Dermis microvascular lymphatic vessel endothelial cell (primary cell): ENCODE results near the gene MSRB2. TPM values are rescaled to one million over a fixed set of nuclear protein-coding genes. Genes with fewer than 3 reads are reported as not detected.
A peak's percentile ranks its signal among the peaks of the same experiment; 100 is the strongest.

Experiments
- DNase-seq, 2 donors: peaks; one replicate each; pipeline versions ENCODE4 v3.0.0 to v3.0.0-alpha.2; 2010; ENCODE audit warnings: low read depth in 2 of 2
- total RNA-seq: library from RNA; depleted of rRNA; stranded (reverse); fragments of >200 nt; gene quantifications from 2 replicates; pipeline ENCODE4 v1.2.1, GENCODE V29; 2014

MSRB2 gene
- total RNA-seq, 1 donor from 2014 or later: 9.0 TPM

GRCh38 chr10:23111517-23112286, 16.3 kb downstream of the MSRB2 start:
- no peak for DNase-seq

DNA sequence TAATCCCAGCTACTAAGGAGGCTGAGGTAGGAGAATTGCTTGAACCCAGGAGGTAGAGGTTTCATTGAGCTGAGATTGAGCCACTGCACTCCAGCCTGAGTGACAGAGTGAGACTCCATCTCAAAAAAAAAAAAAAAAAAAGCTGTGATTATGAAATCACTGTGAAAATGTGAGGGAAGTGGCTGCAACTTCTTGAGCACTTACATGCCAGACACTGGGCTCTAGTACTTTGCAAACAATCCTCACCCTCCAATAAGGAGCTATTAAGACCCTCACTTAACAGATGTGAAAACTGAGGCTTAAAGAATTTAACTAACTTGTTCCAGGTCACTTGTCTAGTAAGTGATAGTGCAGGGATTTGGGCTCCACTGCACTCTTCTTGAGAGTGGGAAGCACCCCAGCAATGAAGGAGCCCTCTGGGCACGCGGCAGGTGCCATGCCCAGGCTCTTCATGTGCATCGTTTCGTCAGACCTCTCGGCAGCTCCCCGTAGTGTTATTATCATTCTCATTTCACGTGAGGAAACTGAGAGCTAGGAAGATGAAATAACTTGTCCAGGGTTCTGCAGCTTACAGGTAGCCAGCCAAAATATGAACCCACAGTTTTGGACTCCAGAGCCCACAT, 19.0 kb downstream of the MSRB2 start:
- DNase-seq: no peak

DNA sequence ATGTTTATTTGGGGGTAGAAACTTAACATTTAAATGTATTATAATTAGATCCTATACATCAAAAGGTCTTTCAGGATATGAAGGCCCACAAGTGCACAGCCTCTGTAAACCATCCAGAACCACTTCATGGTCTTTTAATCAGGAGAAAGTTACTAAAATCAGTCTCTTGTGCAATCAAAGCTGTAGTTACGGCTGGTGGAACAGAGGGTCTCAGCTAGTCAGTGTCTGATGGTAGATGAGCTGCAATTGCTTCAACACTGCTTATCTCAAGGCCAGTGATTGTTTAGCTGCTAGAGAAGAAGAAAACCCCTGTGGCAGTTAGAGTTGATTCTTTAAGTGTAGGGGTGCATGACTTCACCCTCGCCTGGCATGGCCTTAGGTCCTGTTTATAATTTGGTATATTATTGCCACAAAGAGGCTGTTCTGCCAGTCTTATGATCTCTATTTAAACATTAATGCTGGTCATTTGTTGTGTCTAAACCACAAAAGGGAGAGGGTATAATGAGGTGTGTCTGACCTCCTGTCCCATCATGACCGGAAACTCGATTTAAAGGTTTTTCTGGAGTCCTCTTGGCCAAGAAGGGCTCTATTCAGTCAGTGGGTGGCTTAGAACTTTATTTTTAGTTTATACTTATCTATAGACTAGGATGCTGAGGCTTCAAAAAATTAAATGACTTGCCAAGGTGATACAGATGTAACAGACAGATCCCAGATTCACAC, 21.3 kb downstream of the MSRB2 start:
- no peak for DNase-seq

- no peak for DNase-seq
Observed at GRCh38 chr10:23120001-23120934, 24.9 kb downstream of the MSRB2 start.

- DNase-seq: no peak
Observed at GRCh38 chr10:23121135-23121534, 25.8 kb downstream of the MSRB2 start.

GRCh38 chr10:23136462-23136861, 41.1 kb downstream of the MSRB2 start:
- DNase-seq: no peak

- DNase-seq: no peak
Observed at GRCh38 chr10:23139677-23140076, 44.3 kb downstream of the MSRB2 start.

GRCh38 chr10:23141995-23142394, 46.6 kb downstream of the MSRB2 start:
- no peak for DNase-seq

DNA sequence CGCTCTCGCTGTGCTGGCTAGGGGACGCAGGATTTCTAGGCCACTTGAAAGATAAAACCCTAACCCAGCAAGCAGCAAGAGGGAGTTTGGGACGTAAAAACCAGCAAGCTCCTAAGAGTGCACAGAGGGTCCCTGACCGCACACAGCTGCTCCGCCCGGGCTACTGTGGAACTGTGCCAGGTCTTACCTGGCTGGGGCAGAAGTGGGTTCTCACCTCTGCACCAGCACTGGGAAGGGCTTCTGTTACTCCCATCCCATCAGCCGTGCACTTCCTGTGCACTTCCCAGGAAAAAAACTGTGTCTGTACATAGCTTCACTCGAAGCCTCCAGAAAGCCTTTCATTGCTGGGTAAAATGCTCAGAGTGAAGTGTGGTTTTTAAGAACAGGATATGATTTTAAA, 50.9 kb downstream of the MSRB2 start:
- no peak for DNase-seq

DNA sequence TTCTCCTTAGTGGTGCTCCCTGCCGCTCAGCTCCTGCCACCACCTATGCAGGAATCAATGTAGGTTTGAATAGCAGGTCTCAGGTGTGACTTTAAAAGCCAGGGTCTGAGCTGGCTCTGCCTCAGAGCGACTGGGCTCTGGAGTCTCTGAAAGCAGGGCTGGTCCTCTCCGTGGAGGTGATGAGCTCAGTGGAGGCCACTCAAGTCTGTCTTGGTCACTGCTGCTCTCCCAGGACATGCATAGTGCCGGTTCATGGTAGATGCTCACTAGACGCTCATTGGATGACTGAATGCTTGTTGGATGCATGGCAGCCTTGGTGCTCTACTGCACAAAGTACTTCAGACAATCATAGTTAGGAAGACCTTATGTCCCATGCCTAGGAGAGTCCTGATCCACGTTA, 51.7 kb downstream of the MSRB2 start:
- no peak for DNase-seq

DNA sequence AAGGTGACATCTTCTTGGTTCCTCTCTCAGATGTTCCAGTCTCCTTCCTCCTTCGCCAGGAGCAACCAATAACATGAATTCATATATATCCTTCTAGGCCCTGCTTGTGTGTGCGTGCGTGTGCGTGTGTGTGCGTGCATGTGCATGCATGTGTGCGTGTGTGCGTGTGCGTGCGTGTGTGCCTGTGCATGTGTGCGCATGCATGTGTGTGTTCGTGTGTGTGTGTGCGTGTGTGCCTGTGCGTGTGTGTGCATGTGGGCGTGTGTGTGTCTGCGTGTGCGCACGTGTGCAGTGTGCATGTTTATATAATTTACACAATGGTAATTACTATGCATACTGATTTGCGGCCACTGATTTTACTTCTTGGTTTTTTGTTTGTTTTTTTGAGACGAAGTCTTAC, 52.8 kb downstream of the MSRB2 start:
- no peak for DNase-seq

DNA sequence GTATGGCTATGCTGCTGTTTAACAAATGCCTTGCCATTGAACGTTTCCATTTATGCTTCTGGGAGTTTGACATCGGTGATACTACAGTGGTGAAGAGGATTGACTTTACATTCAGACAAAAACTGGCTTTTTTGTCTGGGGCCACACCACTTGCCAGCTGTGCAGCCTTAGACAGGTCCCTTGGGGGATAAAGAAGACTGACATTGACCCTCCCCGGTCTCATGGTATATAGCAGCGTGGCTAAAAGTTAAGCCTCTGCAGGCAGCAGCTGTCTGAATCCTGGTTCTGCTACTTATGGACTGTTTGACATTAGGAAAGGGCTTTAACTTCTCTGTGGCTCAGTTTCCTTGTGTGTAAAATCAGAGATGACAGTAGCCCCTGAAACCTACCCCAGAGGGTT, 54.7 kb downstream of the MSRB2 start:
- DNase-seq: no peak

DNA sequence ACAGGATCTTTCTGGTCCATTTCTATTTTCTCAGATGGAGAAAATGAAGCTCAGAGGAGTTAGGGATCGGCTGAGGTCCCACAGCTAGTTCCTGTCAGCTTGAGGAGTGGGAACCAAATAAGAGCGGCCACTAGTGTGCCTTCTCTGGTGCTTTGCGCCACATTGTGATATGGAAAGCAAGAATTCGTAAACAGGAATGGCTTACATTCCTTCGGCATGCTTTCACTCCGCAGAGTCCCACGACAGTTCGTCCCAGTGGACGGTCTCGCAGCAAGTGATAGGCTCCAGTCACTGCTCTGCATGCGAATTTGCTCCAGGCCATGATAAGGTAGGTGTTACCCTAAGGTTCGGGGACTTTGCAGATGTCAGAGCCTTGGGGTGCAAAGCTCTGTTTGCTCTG, 55.2 kb downstream of the MSRB2 start:
- no peak for DNase-seq

DNA sequence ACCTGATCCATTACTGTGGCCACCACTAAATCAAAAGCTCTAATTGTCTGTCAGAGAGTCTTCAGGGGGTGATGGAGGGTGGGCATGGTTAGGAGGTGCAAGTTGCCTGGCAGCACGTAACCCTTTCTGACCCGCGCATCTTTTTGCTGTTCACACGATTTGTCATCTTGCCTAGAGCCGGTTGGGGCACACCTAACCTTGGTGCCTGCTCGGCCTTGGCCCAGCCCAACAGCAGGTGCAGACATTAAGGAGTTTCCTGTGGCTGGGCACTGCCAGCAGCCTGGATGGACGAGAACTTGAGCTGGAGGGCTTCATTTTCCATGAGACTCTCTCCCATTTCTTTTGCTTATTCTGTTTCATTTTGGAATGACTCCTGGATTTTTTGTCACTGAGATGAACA, 55.7 kb downstream of the MSRB2 start:
- no peak for DNase-seq

DNA sequence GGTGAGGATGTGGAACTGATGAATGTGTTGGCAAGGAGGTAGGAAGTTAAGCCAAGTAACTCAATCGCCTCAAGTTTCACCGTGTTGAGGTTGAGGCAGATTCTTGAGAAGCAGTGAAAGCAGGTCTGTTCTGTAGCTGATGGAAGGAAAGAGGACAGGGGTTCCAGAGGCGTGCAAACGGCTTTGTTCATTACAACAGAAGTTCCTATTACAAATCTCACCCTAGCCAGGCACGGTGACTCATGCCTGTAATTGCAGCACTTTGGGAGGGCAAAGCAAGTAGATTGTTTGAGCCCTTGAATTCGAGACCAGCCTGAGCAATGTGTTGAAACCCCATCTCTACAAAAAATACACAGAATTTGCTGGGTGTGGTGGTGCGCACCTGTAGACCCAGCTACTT, 59.8 kb downstream of the MSRB2 start:
- DNase-seq: no peak

- no peak for DNase-seq
Observed at GRCh38 chr10:23156447-23157150, 61.2 kb downstream of the MSRB2 start.

- DNase-seq: no peak
Observed at GRCh38 chr10:23157239-23157681, 61.9 kb downstream of the MSRB2 start.

DNA sequence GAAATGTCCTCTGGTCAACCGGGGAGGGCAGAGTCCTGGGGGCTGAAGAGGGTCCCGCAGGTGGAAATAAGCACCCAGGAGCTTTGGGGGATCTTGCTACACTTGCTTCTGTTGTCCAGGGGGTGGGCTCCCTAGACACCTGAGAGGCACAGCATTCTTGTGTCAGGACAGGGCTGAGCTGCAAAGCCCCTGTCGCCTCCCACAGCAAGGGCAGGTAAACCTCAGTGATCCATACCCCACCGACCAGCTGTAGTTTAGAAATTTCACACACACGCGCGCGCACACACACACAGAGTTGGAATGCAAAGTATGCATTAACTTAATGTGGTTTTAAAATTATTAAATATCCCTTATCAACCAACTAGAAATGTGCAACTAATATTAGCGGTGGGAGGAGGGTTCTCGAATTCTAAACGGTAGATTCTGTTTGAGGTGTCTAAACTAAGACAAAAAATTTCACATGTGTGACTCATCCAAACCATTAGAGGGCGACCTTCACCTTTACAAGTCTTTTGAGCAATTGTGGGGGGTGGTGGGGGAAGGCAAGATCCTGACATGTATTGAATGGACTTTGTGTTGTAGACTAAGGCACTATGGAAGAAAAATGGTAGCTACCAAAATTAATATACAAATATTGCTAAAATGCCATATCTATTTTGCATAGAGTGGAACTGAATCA, 62.5 kb downstream of the MSRB2 start:
- DNase-seq: peak; percentile 3 to 47

DNA sequence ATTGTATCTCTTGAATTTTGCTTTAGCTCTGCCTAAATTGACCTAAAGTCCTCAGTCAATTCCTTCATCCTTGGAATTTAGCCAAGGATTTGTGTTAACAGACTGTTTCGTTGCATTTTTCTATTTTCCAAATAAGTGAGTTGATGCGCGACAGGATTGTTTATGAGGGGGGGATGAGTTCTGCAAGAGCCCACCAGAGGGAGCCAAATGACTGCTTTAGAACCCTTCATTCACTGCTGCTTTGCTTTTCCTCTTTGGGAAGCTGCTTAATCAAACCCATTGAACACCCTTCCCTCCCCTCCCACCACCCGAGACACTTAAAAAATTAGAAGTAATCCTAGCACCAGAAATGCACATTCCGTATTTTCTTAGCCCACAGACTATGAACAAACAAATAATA, 63.0 kb downstream of the MSRB2 start:
- peak; percentile 42 to 69 for DNase-seq

GRCh38 chr10:23171232-23171876, 76.0 kb downstream of the MSRB2 start:
- peak; percentile 24 to 45 for DNase-seq
